SKM-1 treated with dmso at 0.1 percent for 144 hours (cell line): ENCODE measurements around the gene CCDC74A.
"Not testable (repeated sequence)": the region's sequence is repeated elsewhere in the genome, so short reads cannot be mapped to it uniquely, and the experiment has no call there.

Experiments
- DNase-seq: peaks from one replicate; lab custom pipeline; 2025; ENCODE audit not compliant: unreplicated experiment; lab: John Stamatoyannopoulos, UW

CCDC74A gene

DNA sequence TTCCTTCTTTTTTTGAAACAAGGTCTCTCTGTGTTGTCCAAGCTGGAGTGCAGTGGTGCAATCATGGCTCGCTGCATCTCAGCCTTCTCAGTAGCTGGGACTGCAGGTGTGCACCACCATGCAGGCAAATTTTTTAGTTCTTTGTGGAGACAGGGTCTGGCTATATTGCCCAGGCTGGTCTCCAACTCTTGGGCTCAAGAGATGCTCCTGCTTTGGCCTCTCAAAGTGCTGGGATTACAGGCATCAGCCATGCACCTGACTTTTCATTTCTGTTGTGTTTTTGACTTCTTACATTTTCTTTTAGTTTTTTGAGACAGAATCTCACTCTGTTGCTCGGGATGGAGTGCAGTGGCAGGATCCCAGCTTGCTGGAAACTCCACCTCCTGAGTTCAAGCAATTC lies 2.4 kb upstream of the CCDC74A start:
- not testable (repeated sequence) for DNase-seq

DNA sequence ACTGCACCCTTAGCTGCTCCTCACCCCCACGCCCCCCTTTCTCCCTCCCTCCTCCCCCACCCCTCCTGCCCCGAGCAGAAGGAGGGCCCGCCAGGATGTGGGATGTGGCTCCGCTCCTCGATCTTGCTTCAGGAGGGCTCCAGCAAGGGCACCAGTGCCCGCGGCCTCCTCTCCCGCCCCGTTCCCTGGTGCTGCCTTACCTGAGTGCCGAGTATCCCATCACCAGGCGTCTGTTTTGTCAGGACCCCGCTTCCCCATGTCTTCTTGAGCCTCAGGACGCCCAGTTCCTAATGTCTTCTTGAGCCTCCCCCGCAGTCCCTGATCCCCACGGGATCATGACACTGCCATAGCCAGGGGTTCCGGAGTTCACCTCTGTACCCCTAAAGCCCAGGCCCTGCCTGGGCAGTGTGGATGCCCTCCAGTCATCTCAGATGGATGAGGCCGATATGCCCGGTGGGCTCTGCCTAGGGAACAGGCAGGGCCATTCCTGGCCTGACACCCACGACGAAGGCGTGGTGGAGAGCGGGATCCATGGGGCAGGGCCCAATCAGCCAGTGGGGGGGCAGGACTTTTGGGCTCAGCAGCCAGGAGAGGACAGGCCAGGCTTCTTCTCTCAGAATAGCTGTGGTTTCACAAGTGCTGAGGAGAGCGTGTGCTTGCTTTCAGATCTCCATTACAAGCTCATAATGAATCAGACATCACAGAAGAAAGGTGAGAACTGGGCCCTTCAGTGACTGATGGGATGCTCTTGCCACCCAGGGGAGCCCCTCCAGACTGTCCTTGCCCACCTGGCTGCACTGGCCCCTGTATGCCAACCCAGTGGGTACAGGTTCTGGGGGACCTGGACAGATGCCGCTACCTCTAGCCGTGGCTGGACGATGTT lies 1.5 kb downstream of the CCDC74A start:
- not testable (repeated sequence) for DNase-seq

DNA sequence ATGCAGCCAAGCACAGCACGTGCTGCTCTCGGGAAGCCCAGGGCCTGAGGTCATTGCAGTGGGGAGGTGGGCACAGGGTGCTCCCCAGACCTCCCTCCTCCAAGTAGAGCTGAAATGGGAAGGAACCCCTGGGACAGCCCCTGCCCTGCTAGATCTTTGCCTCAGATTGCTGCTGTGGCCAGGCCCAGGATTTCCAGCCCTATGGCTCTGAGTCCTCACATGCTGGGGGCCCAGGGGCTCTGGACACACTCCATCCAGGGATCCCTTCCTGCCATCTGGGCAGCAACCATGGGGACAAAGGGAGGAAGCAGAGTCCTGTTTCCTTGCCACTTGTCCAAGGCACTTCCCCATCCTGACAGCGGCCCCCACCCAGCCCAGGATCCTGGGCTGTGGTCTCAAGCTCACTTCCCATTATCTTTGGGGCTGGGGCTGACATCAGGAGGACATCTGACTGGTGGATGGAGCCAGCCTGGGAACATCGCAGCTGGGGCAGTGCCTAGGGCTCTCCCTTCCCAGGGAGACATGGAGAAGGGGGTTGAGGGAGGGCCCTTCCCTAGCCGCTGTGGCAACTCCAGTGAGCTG lies 2.3 kb downstream of the CCDC74A start:
- not testable (repeated sequence) for DNase-seq

DNA sequence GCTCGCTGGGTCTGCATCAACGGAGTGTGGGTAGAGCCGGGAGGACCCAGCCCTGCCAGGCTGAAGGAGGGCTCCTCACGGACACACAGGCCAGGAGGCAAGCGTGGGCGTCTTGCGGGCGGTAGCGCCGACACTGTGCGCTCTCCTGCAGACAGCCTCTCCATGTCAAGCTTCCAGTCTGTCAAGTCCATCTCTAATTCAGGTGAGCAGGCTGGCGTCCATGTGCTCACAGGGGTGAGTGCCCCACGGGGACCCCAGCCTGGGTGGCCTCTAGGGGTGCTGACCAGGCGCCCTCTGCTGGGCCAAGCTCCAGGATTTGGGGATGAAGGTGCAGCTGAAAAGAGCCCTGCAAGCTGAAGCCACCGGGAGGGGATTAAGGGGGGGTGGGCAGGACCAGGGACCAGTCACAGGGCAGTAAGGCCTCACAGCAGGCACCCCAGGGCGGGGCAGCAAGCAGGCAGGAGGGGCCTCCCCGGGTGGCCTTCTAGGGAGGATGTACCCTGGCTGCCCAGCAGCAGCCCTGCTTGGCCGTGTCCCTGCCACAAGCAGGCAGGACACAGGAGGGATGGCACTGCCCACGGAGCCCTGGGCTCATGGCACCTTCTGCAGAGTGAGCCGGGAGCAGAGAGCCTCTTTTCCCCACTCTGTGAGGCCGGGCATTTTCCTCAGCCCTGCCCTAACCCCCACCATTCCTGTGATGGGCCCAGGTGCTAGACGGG lies 3.1 kb downstream of the CCDC74A start:
- not testable (repeated sequence) for DNase-seq

DNA sequence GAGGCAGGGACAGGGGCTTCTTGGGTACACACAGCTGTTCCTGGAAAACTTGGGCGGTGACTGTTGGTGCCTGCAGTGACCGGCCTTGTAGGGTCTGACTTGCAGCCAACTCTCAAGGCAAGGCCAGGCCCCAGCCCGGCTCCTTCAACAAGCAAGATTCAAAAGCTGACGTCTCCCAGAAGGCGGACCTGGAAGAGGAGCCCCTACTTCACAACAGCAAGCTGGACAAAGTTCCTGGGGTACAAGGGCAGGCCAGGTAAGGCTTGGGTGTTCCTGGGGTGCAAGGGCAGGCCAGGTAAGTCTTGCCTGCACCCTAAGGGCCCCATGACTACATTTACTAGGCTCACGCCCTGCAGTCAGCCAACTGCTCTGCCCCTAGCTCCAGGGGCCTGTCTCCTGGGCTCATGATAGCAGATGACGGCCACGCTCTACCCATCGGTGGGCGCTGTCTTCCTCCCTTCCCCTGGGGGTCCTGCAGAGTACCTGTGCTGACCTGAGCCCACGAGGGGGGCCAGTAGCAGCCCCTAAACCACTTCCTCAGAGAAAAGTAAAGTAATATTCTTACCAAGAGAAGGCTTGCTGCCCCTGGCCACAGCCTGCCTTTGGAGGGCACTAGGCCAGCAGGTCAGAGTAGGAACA lies 4.0 kb downstream of the CCDC74A start:
- not testable (repeated sequence) for DNase-seq

DNA sequence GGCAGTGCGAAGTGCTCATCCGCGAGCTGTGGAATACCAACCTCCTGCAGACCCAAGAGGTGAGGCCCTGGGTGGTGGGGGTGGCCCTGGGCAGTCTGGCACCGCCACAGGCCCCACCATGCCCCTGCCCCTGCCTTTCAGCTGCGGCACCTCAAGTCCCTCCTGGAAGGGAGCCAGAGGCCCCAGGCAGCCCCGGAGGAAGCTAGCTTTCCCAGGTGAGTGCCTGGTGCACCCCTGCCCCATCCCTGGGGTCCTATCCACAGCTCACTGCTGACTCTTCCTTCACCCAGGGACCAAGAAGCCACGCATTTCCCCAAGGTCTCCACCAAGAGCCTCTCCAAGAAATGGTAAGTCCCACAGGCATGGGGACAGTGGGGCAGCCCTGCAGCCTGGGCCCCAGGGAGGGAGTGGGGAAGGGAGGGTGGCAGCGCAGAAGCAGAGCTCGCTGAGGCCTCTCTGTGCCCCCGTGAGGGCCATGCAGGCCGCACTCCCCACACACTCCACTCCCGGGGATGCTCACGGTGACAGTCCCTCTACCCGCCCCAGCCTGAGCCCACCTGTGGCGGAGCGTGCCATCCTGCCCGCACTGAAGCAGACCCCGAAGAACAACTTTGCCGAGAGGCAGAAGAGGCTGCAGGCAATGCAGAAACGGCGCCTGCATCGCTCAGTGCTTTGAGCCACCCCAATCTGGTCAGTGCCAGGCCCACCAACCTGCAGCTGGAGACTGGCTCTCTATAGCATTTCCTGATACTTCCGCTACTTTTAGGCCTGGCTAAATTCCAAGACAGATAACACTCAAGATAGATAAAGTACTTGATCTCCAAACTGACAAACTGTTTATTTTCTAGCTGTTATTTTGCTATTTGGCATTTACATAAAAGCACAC lies 5.3 kb downstream of the CCDC74A start:
- DNase-seq = not testable (repeated sequence)

DNA sequence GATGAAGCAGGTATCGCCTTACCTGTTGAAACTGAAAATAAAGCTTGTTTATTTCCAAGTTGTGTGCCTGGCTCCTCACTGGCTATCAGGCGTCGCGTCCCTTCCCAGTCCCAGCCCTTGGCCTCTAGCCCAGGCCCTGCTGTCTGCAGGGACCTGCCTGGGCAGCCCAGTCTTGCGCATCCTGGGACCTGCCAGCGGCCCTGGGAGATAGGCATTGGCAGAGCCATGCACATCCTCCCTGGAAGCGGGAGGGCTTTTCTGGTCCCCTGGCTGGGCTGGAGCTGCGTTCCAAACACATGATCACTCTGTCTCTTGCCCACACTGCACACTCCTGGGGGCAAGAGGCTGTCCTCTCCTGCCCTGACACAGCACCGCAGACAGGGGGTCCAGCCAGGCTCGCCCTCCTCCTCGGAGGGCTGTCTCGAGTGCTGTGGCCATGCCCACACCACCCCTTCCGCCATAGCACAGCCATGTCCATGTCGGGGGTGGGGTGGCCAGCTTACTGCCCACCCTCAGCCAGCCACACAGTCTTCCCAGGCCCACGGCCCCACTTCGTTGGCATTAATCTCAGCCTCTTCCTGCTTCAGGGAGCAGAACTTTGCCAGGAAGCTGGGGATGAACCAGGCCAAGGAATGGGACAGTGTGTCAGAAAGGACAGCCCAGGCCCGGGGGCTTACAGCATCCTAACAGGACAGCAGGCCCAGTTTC lies 6.1 kb downstream of the CCDC74A start:
- not testable (repeated sequence) for DNase-seq

DNA sequence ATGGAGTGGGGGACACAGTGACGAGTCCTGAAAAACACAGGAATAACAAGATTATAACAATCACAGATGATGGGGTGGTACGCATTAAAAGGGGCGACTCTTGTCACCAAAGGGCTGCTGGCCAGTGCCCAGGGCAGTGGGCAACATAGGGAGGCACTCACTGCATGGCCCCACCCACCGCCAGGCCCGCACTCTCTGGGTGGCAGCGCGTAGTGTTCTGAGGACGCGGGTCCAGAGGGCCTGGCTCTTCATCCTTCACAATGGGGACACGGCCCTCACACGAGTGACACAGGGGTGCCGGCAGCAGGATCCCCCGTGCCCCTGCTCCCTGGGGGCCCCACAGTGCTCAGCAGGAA lies 6.6 kb downstream of the CCDC74A start:
- not testable (repeated sequence) for DNase-seq

DNA sequence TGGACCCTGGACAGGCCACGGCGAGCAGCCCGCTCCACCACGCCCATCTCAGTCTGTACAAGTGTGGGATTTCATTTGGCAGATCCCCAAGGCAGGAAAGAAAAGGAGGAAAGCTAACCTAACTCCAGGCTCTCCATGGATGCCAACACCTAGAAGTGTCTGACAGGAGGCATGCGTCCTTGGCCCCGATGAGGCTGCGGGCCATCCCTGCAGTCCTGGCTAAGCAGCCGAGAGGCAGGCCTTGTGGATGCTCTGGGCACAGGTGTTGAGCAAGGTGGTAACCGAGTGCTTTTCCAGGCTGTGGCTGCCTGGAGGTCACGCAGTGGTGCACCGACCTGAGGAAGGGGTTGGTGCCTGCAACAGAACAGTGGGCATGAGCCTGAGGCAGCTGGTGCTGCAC lies 7.3 kb downstream of the CCDC74A start:
- DNase-seq = not testable (repeated sequence)

DNA sequence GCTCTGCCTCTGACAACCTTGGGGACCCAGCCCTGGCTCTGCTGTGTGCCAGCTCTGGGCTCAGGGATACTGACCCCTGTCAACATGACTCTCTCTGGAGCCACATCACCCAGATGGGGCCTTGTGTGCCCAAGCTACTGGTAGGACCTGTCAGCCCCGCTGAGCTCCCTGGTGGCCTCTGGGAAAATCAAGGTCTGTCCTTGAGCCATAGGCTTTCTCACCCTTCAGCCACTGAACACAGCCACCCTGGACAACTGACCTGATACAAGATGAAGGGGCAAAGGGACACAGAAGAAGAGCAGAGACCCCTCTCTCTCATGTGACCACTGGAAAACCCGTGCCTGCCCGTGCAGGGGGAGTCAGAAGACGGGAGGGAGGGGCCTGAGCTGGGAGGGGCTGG lies 7.8 kb downstream of the CCDC74A start:
- DNase-seq = no peak

DNA sequence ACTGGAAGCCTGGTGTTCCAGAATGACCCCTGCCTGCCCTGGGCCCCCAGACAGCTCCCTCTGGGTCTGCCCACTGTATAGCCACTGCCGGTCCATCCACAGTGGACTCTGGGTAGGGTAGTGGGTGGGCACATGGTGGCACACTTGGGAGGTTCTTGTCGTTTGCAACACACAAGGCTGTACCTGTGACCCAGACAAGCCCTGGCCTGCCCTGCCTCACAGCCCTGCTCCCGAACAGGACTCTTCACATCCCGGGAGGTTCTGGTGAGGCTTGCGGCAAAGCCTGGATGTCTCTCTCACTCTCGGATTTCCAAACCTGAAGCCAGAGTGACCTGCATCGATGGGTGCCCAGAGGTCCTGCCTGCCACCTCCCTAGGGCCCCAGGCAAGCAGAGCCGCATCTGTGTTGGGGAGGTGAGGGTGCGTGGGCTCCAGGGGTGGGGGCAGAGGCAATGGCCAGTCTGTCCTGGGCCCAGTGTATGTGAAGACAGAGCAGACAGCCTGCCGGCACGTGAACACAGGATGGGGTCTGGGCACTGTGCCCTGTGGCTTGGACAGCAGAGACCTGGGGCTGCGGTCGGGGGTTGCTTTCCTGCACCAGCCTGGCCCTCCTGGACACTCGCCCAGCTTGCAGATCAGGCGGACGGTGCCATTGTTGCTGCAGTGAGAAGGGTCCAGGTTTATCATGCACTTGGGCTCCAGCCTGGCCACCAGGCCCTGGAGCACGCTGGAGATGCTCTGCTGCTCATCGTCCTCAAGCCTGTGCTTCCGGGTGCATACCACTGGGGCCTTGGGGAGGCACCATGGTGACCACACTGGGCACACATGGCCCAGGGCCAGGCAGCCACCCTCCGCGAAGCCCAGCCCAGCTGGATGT lies 8.5 kb downstream of the CCDC74A start:
- DNase-seq = not testable (repeated sequence)

DNA sequence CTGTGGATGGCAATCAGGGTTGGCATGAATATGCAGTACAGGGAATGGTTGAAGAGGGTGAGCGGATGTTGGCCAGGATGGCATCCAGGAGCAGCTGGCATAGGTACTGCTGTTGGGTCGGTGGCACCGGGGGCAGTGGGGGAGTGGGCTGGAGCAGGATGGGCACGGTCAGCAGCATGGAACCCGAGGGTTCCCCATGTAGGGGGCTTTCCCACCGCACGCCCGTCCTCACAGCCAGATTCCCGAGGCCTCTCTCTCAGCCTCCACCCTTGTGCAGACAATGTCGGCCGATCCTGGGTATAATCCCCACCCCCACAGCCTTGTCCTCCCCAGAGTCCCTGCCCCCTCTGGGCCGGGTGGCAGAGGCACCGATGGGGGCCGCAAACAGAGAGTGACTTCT lies 9.2 kb downstream of the CCDC74A start:
- DNase-seq = not testable (repeated sequence)

DNA sequence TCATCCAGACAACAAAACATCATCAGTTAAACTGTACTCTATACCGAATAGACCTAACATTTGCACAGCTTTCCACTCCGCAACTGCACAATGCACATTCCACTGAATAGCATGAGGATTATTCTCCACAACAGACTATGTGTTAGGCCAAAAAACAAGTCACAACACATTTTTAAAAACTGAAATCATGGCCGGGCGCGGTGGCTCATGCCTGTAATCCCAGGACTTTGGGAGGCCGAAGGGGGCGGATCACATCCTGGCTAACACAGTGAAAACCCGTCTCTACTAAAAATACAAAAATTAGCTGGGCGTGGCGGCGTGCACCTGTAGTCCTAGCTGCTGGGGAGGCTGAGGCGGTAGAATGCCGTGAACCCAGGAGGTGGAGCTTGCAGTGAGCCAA lies 11.2 kb downstream of the CCDC74A start:
- not testable (repeated sequence) for DNase-seq

DNA sequence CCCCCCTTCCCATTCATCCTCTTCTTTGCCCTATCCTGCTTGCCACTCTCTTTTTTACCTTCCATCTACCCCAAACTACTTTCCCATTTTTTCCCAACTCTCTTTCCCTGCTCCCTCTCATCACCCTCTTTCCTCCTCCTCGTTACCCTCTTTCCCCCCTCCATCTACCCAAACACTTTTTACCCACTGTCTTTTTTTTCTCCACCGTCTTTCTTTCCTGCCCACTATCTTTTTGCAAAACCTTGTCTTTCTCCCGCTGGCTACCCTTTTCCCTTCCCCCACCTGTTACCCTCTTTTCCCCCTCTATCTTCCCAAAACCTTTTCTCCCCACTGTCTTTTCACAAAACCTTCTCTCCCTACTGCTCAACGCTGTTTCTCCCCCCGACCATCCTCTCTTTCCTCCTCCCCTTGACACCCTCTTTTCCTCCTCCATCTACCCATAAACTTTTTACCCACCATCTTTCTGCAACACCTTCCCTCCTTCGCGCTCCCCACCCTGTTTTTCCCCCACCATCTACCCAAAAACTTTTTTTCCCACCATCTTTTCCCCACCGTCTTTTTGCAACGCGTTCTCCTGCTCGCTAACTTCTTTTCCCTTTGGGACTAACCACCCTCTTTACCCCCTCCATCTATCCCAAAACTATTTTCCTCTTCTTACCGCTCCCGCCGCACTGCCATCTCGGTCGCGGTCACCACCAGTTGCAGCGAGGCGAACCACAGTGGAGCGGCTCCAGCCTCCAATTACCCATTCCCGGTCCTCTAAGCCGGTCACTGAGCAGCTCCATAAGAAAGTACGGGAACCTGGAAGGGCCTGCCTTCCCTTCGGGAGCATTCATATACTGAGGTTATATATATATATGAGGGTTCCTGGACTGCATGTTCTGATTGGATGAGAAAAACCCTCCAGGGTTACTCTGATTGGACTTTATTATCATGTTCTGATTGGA lies 15.0 kb downstream of the CCDC74A start:
- DNase-seq = no peak

DNA sequence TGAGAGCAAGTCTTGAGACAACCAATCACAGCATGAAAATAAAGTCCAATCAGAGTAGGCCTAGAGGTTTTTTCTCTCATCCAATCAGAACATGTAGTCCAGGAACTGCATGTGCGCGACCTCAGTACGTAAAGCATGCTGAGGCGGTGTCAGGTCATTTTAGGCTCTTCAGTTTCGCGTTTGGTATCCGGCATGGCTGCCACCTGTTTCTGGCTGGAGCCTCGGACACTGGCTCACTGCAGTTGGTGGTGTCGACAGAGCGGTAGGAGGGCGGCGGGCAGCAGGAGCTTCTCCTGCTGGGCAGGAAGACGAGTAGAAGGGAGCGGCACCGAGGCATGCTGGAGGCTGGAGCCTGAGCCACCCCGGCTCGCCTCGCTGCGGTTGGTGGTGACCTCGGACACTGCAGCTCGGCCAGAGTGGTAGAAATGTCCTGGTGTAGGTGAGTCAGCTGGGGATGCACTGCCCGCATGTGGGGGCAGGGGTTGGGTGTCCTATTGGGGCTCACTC lies 15.8 kb downstream of the CCDC74A start:
- DNase-seq = no peak

DNA sequence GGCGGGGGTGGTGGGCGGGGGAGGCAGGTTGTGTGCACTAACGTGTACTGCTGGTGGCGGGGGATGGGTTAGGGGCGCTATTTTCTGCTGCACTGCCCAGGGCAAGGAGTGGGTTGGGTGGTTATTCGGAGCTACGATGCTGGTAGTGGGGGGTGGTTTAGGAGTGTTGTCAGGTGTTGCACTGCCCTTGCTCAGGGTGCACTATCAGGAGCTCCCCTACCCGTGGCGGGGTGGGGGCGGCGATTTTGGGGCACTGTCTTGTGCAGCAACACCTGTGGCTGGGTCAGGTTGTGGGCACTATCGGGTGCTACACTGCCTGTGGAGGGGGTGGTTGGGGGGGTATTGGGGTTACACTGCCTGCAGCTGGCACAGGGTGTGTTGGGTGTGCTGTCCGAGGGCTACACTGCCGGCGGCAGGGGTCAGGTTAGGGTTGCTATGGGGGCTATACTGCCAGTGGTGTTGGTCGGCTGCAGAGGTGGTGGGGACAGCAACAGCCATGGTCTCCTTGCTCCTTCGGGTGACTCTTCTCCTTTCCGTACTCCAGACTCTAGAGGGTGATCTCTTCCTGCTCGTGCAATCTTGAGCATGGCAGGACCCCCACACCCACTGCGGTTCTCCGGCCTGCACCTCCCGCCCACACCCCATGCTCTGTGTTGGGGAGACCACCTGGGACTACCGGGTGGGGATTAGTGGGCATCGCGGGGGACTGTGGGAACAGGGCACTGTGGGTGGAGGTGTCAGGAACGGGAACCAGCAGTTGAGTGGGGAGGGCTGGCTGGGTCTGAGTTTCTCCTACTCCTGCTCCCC lies 16.5 kb downstream of the CCDC74A start:
- DNase-seq = not testable (repeated sequence)

DNA sequence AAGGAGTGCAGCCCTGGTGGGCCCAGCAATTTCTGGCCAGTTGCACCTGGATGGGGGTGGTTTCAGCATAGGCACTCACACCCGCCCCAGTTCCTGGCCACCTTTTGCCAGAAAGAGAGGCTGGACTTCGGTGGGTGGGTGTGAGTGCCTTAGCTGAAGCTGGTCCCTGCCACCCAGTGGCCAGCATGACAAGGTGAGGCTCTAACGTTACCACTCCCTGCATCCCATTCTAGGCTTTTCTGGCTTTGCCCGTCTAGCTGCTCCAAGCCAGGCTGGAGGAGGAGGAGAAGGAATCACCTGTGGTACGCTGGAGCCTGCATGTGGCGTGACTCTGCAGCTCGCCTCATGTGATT lies 17.1 kb downstream of the CCDC74A start:
- DNase-seq = not testable (repeated sequence)
